ENCODE measurements around the gene CNIH2. TPM values are rescaled to one million over a fixed set of nuclear protein-coding genes. Genes with fewer than 3 reads are reported as not detected.

CNIH2 gene
- total and polyA plus RNA-seq, 2 donors (not counting 1 experiment from before 2014, with no cell fraction given), result 0.17 to 0.57 TPM

- Histone ChIP-seq H3K79me2 (ENCODE audit: control insufficient read depth, insufficient read depth, low read length) (no peaks in the 10 kb centered on the region), H3K9ac (ENCODE audit: insufficient read depth, low read length) (no peak overlapping the region), H3K4me2 (ENCODE audit: extremely low read depth, insufficient read depth, low read length) (no peak overlapping the region), H3K27ac (ENCODE audit: insufficient read depth, low read length) (peak overlapping the region; percentile 35), H4K20me1 (ENCODE audit: control insufficient read depth, extremely low read depth, insufficient read depth, low read length) (no peaks in the 10 kb centered on the region), H3K4me1 (ENCODE audit: control insufficient read depth, extremely low read depth, insufficient read depth, low read length) (peaks cover 51% of the 10 kb centered on the region), H3K9me3 (ENCODE audit: control insufficient read depth, insufficient read depth, low read depth, low read length) (no peaks in the 10 kb centered on the region), H3K27me3 (ENCODE audit: control insufficient read depth, insufficient read depth, low read length) (no peaks in the 10 kb centered on the region), H3K4me3 (replicated peaks in 1 of 4; ENCODE audit: control extremely low read depth in 1 of 4, insufficient read depth in 1 of 4, low read depth in 3 of 4, low read length in 4 of 4) (no peak overlapping the region), H3K36me3 (ENCODE audit: control insufficient read depth, insufficient read depth, low read length) (no peaks in the 10 kb centered on the region), H2AFZ (ENCODE audit: low read length) (peak overlapping the region; percentile 27)
- TF ChIP-seq EZH2 (IDR thresholded peaks at IDR 0.05; ENCODE audit: low read length, missing control alignments) (no peak), CTCF (conservative IDR thresholded peaks at IDR 0.05 in 1 of 2, IDR thresholded peaks at IDR 0.05 in 1 of 2; ENCODE audit: low read depth in 1 of 2, low read length in 2 of 2) (no peak)
- DNase-seq (ENCODE audit: low read depth in 2 of 2), result peak in 1 of 2 donors; percentile 88
Measured at GRCh38 chr11:66322732-66323427, 44.9 kb downstream of the CNIH2 start.

GRCh38 chr11:66323684-66324083 lies 45.7 kb downstream of the CNIH2 start:
- Histone ChIP-seq H3K4me2 (ENCODE audit: extremely low read depth, insufficient read depth, low read length) (no peak overlapping the region), H3K27ac (ENCODE audit: insufficient read depth, low read length) (no peak overlapping the region), H3K27me3 (ENCODE audit: control insufficient read depth, insufficient read depth, low read length) (no peaks in the 10 kb centered on the region), H2AFZ (ENCODE audit: low read length) (no peak overlapping the region), H3K9ac (ENCODE audit: insufficient read depth, low read length) (no peak overlapping the region), H3K4me1 (ENCODE audit: control insufficient read depth, extremely low read depth, insufficient read depth, low read length) (peaks cover 51% of the 10 kb centered on the region), H3K4me3 (replicated peaks in 1 of 4; ENCODE audit: control extremely low read depth in 1 of 4, insufficient read depth in 1 of 4, low read depth in 3 of 4, low read length in 4 of 4) (no peak overlapping the region), H3K79me2 (ENCODE audit: control insufficient read depth, insufficient read depth, low read length) (no peaks in the 10 kb centered on the region), H3K9me3 (ENCODE audit: control insufficient read depth, insufficient read depth, low read depth, low read length) (no peaks in the 10 kb centered on the region), H4K20me1 (ENCODE audit: control insufficient read depth, extremely low read depth, insufficient read depth, low read length) (no peaks in the 10 kb centered on the region), H3K36me3 (ENCODE audit: control insufficient read depth, insufficient read depth, low read length) (no peaks in the 10 kb centered on the region)
- no peak for TF ChIP-seq CTCF (conservative IDR thresholded peaks at IDR 0.05 in 1 of 2, IDR thresholded peaks at IDR 0.05 in 1 of 2; ENCODE audit: low read depth in 1 of 2, low read length in 2 of 2)
- TF ChIP-seq EZH2 (IDR thresholded peaks at IDR 0.05; ENCODE audit: low read length, missing control alignments), result no peak
- no peak for DNase-seq (ENCODE audit: low read depth in 2 of 2)

- Histone ChIP-seq H3K9me3 (ENCODE audit: control insufficient read depth, insufficient read depth, low read depth, low read length) (no peaks in the 10 kb centered on the region), H3K27ac (ENCODE audit: insufficient read depth, low read length) (peak overlapping the region; percentile 54), H3K4me3 (replicated peaks in 1 of 4; ENCODE audit: control extremely low read depth in 1 of 4, insufficient read depth in 1 of 4, low read depth in 3 of 4, low read length in 4 of 4) (no peak overlapping the region), H3K4me1 (ENCODE audit: control insufficient read depth, extremely low read depth, insufficient read depth, low read length) (peaks cover 48% of the 10 kb centered on the region), H3K27me3 (ENCODE audit: control insufficient read depth, insufficient read depth, low read length) (no peaks in the 10 kb centered on the region), H3K79me2 (ENCODE audit: control insufficient read depth, insufficient read depth, low read length) (no peaks in the 10 kb centered on the region), H4K20me1 (ENCODE audit: control insufficient read depth, extremely low read depth, insufficient read depth, low read length) (no peaks in the 10 kb centered on the region), H3K36me3 (ENCODE audit: control insufficient read depth, insufficient read depth, low read length) (no peaks in the 10 kb centered on the region), H3K4me2 (ENCODE audit: extremely low read depth, insufficient read depth, low read length) (peak overlapping the region; percentile 13), H3K9ac (ENCODE audit: insufficient read depth, low read length) (no peak overlapping the region), H2AFZ (ENCODE audit: low read length) (no peak overlapping the region)
- TF ChIP-seq EZH2 (IDR thresholded peaks at IDR 0.05; ENCODE audit: low read length, missing control alignments), result no peak
- no peak for TF ChIP-seq CTCF (conservative IDR thresholded peaks at IDR 0.05 in 1 of 2, IDR thresholded peaks at IDR 0.05 in 1 of 2; ENCODE audit: low read depth in 1 of 2, low read length in 2 of 2)
- peak; percentile 44 to 61 for DNase-seq (ENCODE audit: low read depth in 2 of 2)
Measured at GRCh38 chr11:66324664-66325063, 46.7 kb downstream of the CNIH2 start.

All from fibroblast of lung (primary cell).